Memory B cell (primary cell): Measurements from ENCODE around the gene MAP2.

Experiments used
- ATAC-seq: fragments of 150-1000 bp; cut with Tn5 transposase; 2 replicates; pipeline ENCODE4 v1.10.0; 2021; ENCODE audit warnings: low read depth, mild to moderate bottlenecking, moderate library complexity
- DNase-seq, 2 donors: peaks; one replicate each; pipeline ENCODE4 v3.0.0; 2022; ENCODE audit warnings: low spot score in 2 of 2
- H3K27ac Mint-ChIP-seq: one replicate; pipeline ENCODE4 v1.8.0; 2022; ENCODE audit warnings: mild to moderate bottlenecking, moderate library complexity, mixed read lengths
- H3K27me3 Mint-ChIP-seq: one replicate; pipeline ENCODE4 v1.8.0; 2022; ENCODE audit warnings: mixed read lengths
- H3K36me3 Mint-ChIP-seq: one replicate; pipeline ENCODE4 v1.8.0; 2022; ENCODE audit warnings: mild to moderate bottlenecking, mixed read lengths
- H3K4me1 Mint-ChIP-seq: one replicate; pipeline ENCODE4 v1.8.0; 2022; ENCODE audit warnings: mixed read lengths
- H3K4me3 Mint-ChIP-seq: one replicate; pipeline ENCODE4 v1.8.0; 2022; ENCODE audit warnings: mild to moderate bottlenecking, moderate library complexity, mixed read lengths
- H3K9me3 Mint-ChIP-seq: one replicate; pipeline ENCODE4 v1.8.0; 2022; ENCODE audit warnings: mixed read lengths

The MAP2 gene

DNA sequence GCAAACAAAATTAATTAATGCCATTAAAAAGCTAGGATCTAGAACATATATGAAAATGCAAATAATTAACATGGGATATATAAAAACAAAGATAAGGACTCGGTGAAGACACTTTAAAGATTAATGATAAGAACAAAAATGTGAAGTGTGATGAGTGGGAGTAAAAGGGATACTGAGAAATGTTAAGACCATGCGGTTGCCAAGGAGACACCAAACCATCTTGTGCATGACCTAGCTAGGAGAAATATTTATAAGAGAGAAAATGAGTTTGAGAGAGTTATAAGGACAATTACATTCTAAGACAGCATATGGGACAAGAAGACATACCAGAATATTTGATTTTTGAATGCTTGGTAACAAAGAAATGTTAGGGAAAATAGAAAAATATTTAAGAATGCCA is 25.4 kb upstream of the MAP2 start:
- no peak overlapping the region for H3K4me3 Mint-ChIP-seq
- H3K27ac Mint-ChIP-seq: no peak overlapping the region
- no peaks in the 10 kb centered on the region for H3K36me3 Mint-ChIP-seq
- DNase-seq: no peak
- no peak for ATAC-seq
- peaks cover 7% of the 10 kb centered on the region for H3K27me3 Mint-ChIP-seq
- H3K4me1 Mint-ChIP-seq: no peaks in the 10 kb centered on the region
- no peaks in the 10 kb centered on the region for H3K9me3 Mint-ChIP-seq

GRCh38 chr2:209401788-209402187 is 22.1 kb upstream of the MAP2 start:
- Mint-ChIP-seq H3K36me3 (no peaks in the 10 kb centered on the region), H3K4me3 (no peak overlapping the region), H3K9me3 (no peaks in the 10 kb centered on the region), H3K4me1 (no peaks in the 10 kb centered on the region), H3K27ac (no peak overlapping the region), H3K27me3 (peaks cover 2% of the 10 kb centered on the region)
- ATAC-seq (no peak), DNase-seq (no peak)

DNA sequence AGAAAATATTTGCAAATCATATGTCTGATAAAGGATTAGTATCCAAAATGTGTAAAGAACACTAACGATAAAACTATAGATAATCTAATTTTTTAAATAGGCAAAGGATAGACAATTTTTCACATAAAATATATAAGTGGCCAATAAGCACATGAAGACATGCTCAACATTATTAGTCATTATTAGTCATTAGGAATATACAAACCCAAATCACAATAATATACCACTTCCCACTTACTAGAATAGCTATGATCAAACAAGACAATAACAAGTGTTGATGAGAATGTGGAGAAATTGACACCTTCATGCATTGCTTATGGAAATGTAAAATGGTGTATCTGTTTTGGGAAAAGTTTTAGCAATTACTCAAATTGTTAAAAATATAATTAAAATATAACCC is 12.6 kb upstream of the MAP2 start:
- no peaks in the 10 kb centered on the region for H3K36me3 Mint-ChIP-seq
- ATAC-seq: no peak
- H3K9me3 Mint-ChIP-seq: peaks cover 4% of the 10 kb centered on the region
- H3K4me1 Mint-ChIP-seq: no peaks in the 10 kb centered on the region
- H3K4me3 Mint-ChIP-seq: no peak overlapping the region
- H3K27me3 Mint-ChIP-seq: peaks cover 2% of the 10 kb centered on the region
- DNase-seq: no peak
- H3K27ac Mint-ChIP-seq: no peak overlapping the region

- H3K4me1 Mint-ChIP-seq: no peaks in the 10 kb centered on the region
- H3K36me3 Mint-ChIP-seq: no peaks in the 10 kb centered on the region
- no peak overlapping the region for H3K27ac Mint-ChIP-seq
- peaks cover 2% of the 10 kb centered on the region for H3K27me3 Mint-ChIP-seq
- DNase-seq: no peak
- no peak for ATAC-seq
- no peak overlapping the region for H3K4me3 Mint-ChIP-seq
- peaks cover 4% of the 10 kb centered on the region for H3K9me3 Mint-ChIP-seq
Measured at GRCh38 chr2:209411718-209412117, 12.1 kb upstream of the MAP2 start.

DNA sequence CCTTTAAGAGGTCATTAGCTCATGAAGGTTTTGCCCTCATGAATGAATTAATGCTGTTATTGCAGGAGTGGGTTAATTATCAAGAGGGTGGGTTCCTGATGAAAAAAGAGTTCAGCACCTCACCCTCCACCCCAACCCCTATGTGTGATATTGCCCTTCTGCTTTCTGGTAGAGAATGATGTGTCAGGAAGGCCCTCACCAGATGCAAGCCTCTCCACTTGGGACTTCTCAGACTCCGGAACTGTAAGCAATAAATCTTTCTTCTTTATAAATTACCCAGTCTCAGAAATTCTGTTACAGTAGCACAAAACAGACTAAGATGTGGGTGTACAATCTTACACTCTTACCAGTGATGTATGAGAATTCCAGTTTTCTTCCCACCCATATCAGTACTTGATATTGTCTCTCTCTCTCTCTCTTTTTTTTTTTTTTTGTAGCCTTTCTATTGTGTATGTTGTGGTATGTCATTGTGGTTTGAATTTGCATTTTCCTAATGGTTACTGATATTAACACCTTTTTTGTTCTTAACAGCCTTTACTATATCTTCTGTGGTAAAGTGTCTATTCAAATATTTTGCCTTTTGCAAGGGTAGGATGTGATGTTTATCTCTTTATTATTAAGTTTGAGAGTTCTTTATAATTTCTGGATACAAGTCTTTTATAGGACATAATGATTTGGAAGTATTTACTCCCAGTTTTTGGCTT is 10.4 kb upstream of the MAP2 start:
- H3K36me3 Mint-ChIP-seq: no peaks in the 10 kb centered on the region
- H3K9me3 Mint-ChIP-seq: peaks cover 4% of the 10 kb centered on the region

GRCh38 chr2:209416913-209417312 is 6.9 kb upstream of the MAP2 start:
- Mint-ChIP-seq H3K36me3 (no peaks in the 10 kb centered on the region), H3K9me3 (peaks cover 4% of the 10 kb centered on the region), H3K27ac (no peak overlapping the region), H3K4me3 (no peak overlapping the region), H3K27me3 (peaks cover 3% of the 10 kb centered on the region), H3K4me1 (no peaks in the 10 kb centered on the region)
- ATAC-seq (no peak), DNase-seq (no peak)

More for the DNA sequence above, 10.4 kb upstream of the MAP2 start:
- Mint-ChIP-seq H3K27ac (no peak overlapping the region), H3K4me3 (no peak overlapping the region), H3K4me1 (no peaks in the 10 kb centered on the region), H3K27me3 (peaks cover 2% of the 10 kb centered on the region)
- ATAC-seq (no peak), DNase-seq (no peak)

DNA sequence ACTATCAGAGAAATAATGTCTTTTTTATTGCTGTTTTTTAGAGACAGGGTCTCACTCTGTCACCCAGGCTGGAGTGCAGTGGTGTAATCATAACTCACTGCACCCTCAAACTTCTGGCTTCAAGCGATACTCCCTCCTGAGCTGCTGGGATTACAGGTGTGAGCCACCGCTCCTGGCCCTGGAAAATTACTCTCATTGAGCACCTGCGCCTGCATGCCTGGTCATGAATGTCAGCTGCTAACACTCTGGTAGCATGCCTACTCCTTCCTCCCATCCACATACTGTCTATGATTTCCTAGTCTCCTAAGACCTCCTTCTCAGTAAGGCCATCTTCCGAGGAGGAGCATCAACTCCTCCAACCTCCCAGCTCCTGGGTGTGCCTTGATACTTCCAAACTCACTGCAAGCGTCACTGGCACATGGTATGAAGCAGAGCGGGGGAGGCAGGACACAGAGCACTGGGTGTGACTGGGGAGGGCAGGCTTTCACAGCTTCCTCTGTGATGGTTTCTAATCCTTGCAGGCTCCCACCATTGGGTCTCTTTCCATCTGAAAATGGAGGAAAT is 1.6 kb upstream of the MAP2 start:
- Mint-ChIP-seq H3K36me3 (no peaks in the 10 kb centered on the region), H3K27ac (no peak overlapping the region), H3K4me1 (peaks cover 12% of the 10 kb centered on the region), H3K27me3 (peaks cover 6% of the 10 kb centered on the region), H3K4me3 (no peak overlapping the region), H3K9me3 (no peaks in the 10 kb centered on the region)
- DNase-seq (no peak), ATAC-seq (no peak)

DNA sequence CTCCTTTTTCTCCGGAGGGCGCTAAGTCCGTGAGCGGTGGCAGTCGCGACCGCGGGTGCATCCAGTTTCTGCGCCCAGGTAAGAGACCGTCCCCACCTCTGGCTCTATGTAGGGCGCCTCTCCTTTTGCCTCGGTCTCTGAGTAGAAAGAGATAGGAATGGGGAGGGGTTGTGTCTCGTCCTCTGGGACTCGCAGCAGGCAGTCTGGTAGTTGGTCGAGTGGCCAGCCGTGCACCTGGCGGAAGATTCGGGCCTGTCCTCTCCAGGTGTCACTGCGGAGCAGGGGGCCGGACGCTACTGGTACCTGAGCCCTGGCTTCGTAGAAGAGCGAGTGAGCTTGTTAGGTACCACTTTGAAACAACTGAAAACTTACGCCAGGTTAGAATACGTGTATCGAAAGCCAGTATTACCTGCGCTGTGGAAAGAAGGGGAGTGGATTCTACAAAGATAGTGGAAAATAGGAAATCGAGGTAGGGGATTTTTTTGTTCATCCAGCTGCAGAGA is 403 bp downstream of the MAP2 start:
- H3K4me1 Mint-ChIP-seq: peaks cover 12% of the 10 kb centered on the region
- H3K27me3 Mint-ChIP-seq: peaks cover 6% of the 10 kb centered on the region
- DNase-seq (peak in 1 of 2 donors; percentile 33), ATAC-seq (peak; percentile 15)
- H3K27ac Mint-ChIP-seq: peak overlapping the region; percentile 45
- no peaks in the 10 kb centered on the region for H3K9me3 Mint-ChIP-seq
- peak overlapping the region; percentile 92 for H3K4me3 Mint-ChIP-seq
- H3K36me3 Mint-ChIP-seq: no peaks in the 10 kb centered on the region

DNA sequence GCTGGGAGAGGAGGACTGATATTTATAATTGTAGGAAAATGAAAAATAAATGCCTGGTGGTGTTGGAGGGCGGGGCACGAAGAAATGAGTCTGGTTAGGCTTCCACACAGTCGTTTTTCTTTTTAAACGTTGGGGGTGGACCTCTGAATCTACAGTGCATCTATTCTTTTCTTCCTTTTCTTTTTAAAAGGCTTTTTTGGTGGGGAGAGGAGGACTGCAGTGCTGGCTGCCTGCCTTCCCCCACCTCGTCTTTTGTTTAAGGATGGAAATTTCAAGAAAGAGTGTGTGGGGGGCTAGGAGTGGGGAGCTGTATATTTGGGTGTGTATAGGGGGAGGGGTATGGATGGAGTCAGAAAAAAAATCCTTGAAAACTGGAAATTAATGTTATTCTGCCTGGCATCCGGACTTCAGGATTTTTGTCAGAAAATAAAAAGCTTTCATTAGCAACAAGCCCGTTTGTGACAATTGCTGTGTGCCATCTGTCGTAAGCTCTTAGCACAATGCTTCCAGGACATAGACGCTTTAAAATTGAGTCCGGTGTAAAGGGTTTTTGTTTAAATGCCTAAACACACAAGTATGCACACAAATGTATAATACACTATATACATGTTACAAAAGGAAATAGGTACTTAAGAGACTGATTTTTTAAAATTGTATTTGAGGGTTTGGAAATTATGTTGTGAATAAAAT is 1.1 kb downstream of the MAP2 start:
- Mint-ChIP-seq H3K4me1 (peaks cover 12% of the 10 kb centered on the region), H3K27me3 (peaks cover 6% of the 10 kb centered on the region)
- ATAC-seq: no peak

GRCh38 chr2:209425471-209426071 is 1.7 kb downstream of the MAP2 start:
- H3K36me3 Mint-ChIP-seq: no peaks in the 10 kb centered on the region
- peaks cover 12% of the 10 kb centered on the region for H3K4me1 Mint-ChIP-seq
- peak; percentile 36 for ATAC-seq
- H3K27ac Mint-ChIP-seq: no peak overlapping the region
- DNase-seq: peak in 1 of 2 donors; percentile 7
- no peaks in the 10 kb centered on the region for H3K9me3 Mint-ChIP-seq
- H3K27me3 Mint-ChIP-seq: peaks cover 6% of the 10 kb centered on the region
- no peak overlapping the region for H3K4me3 Mint-ChIP-seq

More for the DNA sequence above, 1.1 kb downstream of the MAP2 start:
- Mint-ChIP-seq H3K27ac (peak overlapping the region; percentile 69), H3K9me3 (no peaks in the 10 kb centered on the region), H3K36me3 (no peaks in the 10 kb centered on the region), H3K4me3 (peak overlapping the region; percentile 92)
- no peak for DNase-seq

DNA sequence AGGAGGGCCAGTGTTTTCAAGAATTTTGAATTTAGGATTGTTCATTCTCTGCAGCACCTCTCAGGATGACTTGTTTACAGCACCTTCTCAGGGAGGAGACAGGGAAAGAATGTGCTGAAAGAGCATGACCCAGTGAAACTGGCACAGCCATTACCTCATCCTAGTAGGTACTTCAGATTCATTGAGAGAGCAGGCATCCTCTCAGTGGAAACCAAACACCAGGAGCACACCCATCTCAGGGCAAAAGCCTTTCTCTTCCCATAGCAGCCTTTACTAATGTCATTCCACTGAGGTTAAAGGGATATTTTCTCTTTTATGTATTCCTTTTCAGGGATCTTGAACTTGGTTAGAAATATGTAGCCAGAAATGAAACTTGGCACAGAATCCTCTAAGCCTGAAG is 2.6 kb downstream of the MAP2 start:
- no peak overlapping the region for H3K27ac Mint-ChIP-seq
- no peaks in the 10 kb centered on the region for H3K36me3 Mint-ChIP-seq
- no peak for DNase-seq
- H3K27me3 Mint-ChIP-seq: peaks cover 3% of the 10 kb centered on the region
- no peaks in the 10 kb centered on the region for H3K9me3 Mint-ChIP-seq
- no peak overlapping the region for H3K4me3 Mint-ChIP-seq
- ATAC-seq: no peak
- peaks cover 12% of the 10 kb centered on the region for H3K4me1 Mint-ChIP-seq

GRCh38 chr2:209431701-209432100 is 7.9 kb downstream of the MAP2 start:
- H3K27ac Mint-ChIP-seq: no peak overlapping the region
- H3K36me3 Mint-ChIP-seq: no peaks in the 10 kb centered on the region
- ATAC-seq (no peak), DNase-seq (no peak)
- H3K4me1 Mint-ChIP-seq: no peaks in the 10 kb centered on the region
- H3K27me3 Mint-ChIP-seq: no peaks in the 10 kb centered on the region
- no peaks in the 10 kb centered on the region for H3K9me3 Mint-ChIP-seq
- no peak overlapping the region for H3K4me3 Mint-ChIP-seq

- no peaks in the 10 kb centered on the region for H3K9me3 Mint-ChIP-seq
- no peak for ATAC-seq
- no peak overlapping the region for H3K27ac Mint-ChIP-seq
- no peaks in the 10 kb centered on the region for H3K36me3 Mint-ChIP-seq
- no peaks in the 10 kb centered on the region for H3K4me1 Mint-ChIP-seq
- no peak for DNase-seq
- H3K27me3 Mint-ChIP-seq: no peaks in the 10 kb centered on the region
- H3K4me3 Mint-ChIP-seq: no peak overlapping the region
Measured at GRCh38 chr2:209441541-209441940, 17.7 kb downstream of the MAP2 start.

GRCh38 chr2:209442939-209443338 is 19.1 kb downstream of the MAP2 start:
- Mint-ChIP-seq H3K4me3 (no peak overlapping the region), H3K27me3 (no peaks in the 10 kb centered on the region), H3K9me3 (no peaks in the 10 kb centered on the region), H3K4me1 (no peaks in the 10 kb centered on the region), H3K27ac (no peak overlapping the region), H3K36me3 (no peaks in the 10 kb centered on the region)
- DNase-seq (no peak), ATAC-seq (no peak)
